Ammon's horn (tissue), 1 donor: Measurements from ENCODE around the gene SEMA4A.
"Not testable (repeated sequence)": the region's sequence is repeated elsewhere in the genome, so short reads cannot be mapped to it uniquely, and the experiment has no call there.

ENCODE experiments used
- DNase-seq: peaks from one replicate; pipeline ENCODE4 v3.0.0-alpha.2; 2016; ENCODE audit warnings: low spot score

SEMA4A gene

GRCh38 chr1:156153362-156153761 lies at the start of gene SEMA4A:
TSS of gene SEMA4A (plus strand) at chr1:156153585. CDS start at chr1:156154579, 994 bp downstream.
- no peak for DNase-seq

GRCh38 chr1:156104065-156104810 lies 49.1 kb upstream of the SEMA4A start:
- DNase-seq: peak; percentile 43

- DNase-seq: no peak
Measured at GRCh38 chr1:156104861-156105832, 48.2 kb upstream of the SEMA4A start.

- DNase-seq: no peak
Measured at GRCh38 chr1:156106624-156107488, 46.5 kb upstream of the SEMA4A start.

GRCh38 chr1:156108057-156108456 lies 45.3 kb upstream of the SEMA4A start:
- no peak for DNase-seq

GRCh38 chr1:156108664-156109241 lies 44.6 kb upstream of the SEMA4A start:
- no peak for DNase-seq

- no peak for DNase-seq
Measured at GRCh38 chr1:156110252-156110651, 43.1 kb upstream of the SEMA4A start.

GRCh38 chr1:156111355-156111962 lies 41.9 kb upstream of the SEMA4A start:
- no peak for DNase-seq

GRCh38 chr1:156112276-156113137 lies 40.9 kb upstream of the SEMA4A start:
- DNase-seq: peak; percentile 46

GRCh38 chr1:156113282-156113950 lies 40.0 kb upstream of the SEMA4A start:
- DNase-seq: no peak

- peak; percentile 89 for DNase-seq
Measured at GRCh38 chr1:156114101-156114918, 39.1 kb upstream of the SEMA4A start, which contains the start of gene LMNA. TSS of gene LMNA (plus strand) at chr1:156114711. CDS start at chr1:156114919, 208 bp downstream.

GRCh38 chr1:156114919-156115513 lies 38.4 kb upstream of the SEMA4A start:
- peak; percentile 48 for DNase-seq

- DNase-seq: peak; percentile 51
Measured at GRCh38 chr1:156115514-156116374, 37.6 kb upstream of the SEMA4A start.

- DNase-seq: not testable (repeated sequence)
Measured at GRCh38 chr1:156116731-156117130, 36.7 kb upstream of the SEMA4A start.

GRCh38 chr1:156117414-156118176 lies 35.8 kb upstream of the SEMA4A start:
- no peak for DNase-seq

GRCh38 chr1:156118177-156118868 lies 35.1 kb upstream of the SEMA4A start:
- no peak for DNase-seq
